Neural cell (in vitro differentiated cells): ENCODE results near the gene LDLRAD3.

Source experiments
- CTCF ChIP-seq: fragments of 450-650 bp; IDR thresholded peaks from 2 replicates; pipeline ENCODE4 v1.5.1; 2014; ENCODE audit warnings: antibody characterized with exemption, mild to moderate bottlenecking, moderate library complexity; ENCODE audit not compliant: poor library complexity, severe bottlenecking
- EP300 ChIP-seq: fragments of 450-650 bp; conservative IDR thresholded peaks from 2 replicates; pipeline ENCODE4 v1.6.1; 2014; ENCODE audit warnings: antibody characterized with exemption, mild to moderate bottlenecking, moderate library complexity; ENCODE audit not compliant: poor library complexity, severe bottlenecking
- EZH2 ChIP-seq: fragments of 200-600, 300-800 bp; shearing (Covaris generic), sonication (generic); IDR thresholded peaks from 2 replicates; pipeline ENCODE4 v1.6.1; 2014; ENCODE audit warnings: antibody characterized with exemption, low read length, borderline replicate concordance, mild to moderate bottlenecking; ENCODE audit not compliant: insufficient read depth, poor library complexity, severe bottlenecking
- MXI1 ChIP-seq: fragments of 450-650 bp; conservative IDR thresholded peaks from 2 replicates; pipeline ENCODE4 v1.6.1; 2014; ENCODE audit warnings: antibody characterized with exemption, mild to moderate bottlenecking; ENCODE audit not compliant: poor library complexity, severe bottlenecking
- POLR2AphosphoS5 ChIP-seq: IDR thresholded peaks from 2 replicates; pipeline ENCODE4 v1.6.1; 2012

DNA sequence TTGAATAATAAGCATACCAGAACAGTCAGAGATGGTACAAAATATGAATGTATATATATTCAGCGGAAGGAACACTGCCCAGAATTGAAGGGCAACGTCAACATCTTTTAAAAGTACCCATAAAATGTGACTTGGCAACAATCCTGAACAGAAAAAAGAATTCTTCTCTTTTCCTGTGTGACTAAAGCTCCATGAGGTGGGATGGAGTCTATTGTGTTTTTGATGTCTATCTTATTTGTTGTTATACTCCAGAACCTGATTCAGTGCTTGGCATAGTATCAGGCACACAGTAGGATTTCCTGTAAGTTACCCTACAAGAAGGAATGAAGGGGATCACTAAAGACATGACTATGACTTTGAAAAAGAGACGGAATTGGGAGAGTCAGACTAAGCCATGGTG lies 10.3 kb downstream of the LDLRAD3 start:
- TF ChIP-seq EZH2: no peak
- TF ChIP-seq CTCF: no peak
- no peak for TF ChIP-seq EP300
- no peak for TF ChIP-seq POLR2AphosphoS5
- TF ChIP-seq MXI1: no peak
